Osteocyte (in vitro differentiated cells): Measurements from ENCODE around the gene PRDM16. TPM values are rescaled to one million over a fixed set of nuclear protein-coding genes. Genes with fewer than 3 reads are reported as not detected.

Experiments used
- DNase-seq: peaks from one replicate; pipeline ENCODE4 v3.0.0; 2021; ENCODE audit warnings: mixed read lengths; ENCODE audit not compliant: unreplicated experiment; ENCODE audit errors: extremely low spot score
- H3K27ac Mint-ChIP-seq: one replicate; pipeline ENCODE4 v1.8.0; 2021; ENCODE audit warnings: mild to moderate bottlenecking, mixed read lengths; ENCODE audit not compliant: unreplicated experiment
- H3K27me3 Mint-ChIP-seq: one replicate; pipeline ENCODE4 v1.8.0; 2021; ENCODE audit warnings: mixed read lengths; ENCODE audit not compliant: unreplicated experiment
- H3K36me3 Mint-ChIP-seq: one replicate; pipeline ENCODE4 v1.8.0; 2021; ENCODE audit warnings: mixed read lengths; ENCODE audit not compliant: unreplicated experiment
- H3K4me1 Mint-ChIP-seq: one replicate; pipeline ENCODE4 v1.8.0; 2021; ENCODE audit warnings: mixed read lengths; ENCODE audit not compliant: unreplicated experiment
- H3K4me3 Mint-ChIP-seq: one replicate; pipeline ENCODE4 v1.8.0; 2021; ENCODE audit warnings: mild to moderate bottlenecking, moderate library complexity, mixed read lengths; ENCODE audit not compliant: unreplicated experiment
- H3K9me3 Mint-ChIP-seq: one replicate; pipeline ENCODE4 v1.8.0; 2021; ENCODE audit warnings: mixed read lengths; ENCODE audit not compliant: unreplicated experiment
- CTCF ChIP-seq: fragments of 200-600 bp; sonication (generic); IDR thresholded peaks from 2 replicates; pipeline ENCODE4 v1.5.0; 2021; ENCODE audit warnings: antibody characterized with exemption, mild to moderate bottlenecking, moderate library complexity
- total RNA-seq: library from RNA; stranded (reverse); gene quantifications from 2 replicates; pipeline ENCODE4 v1.2.1, GENCODE V29; 2021

Gene PRDM16
- total RNA-seq, 1 donor from 2014 or later, result 7.1 TPM

GRCh38 chr1:3208819-3209200 is 139.8 kb downstream of the PRDM16 start:
- Mint-ChIP-seq H3K36me3 (no peaks in the 10 kb centered on the region), H3K9me3 (no peaks in the 10 kb centered on the region), H3K4me3 (no peak overlapping the region)

GRCh38 chr1:3209201-3209600 is 140.2 kb downstream of the PRDM16 start:
- no peak for DNase-seq
- H3K27me3 Mint-ChIP-seq, result no peaks in the 10 kb centered on the region
- H3K4me3 Mint-ChIP-seq, result no peak overlapping the region
- no peak for TF ChIP-seq CTCF
- H3K4me1 Mint-ChIP-seq, result no peaks in the 10 kb centered on the region
- H3K27ac Mint-ChIP-seq, result no peak overlapping the region
- H3K9me3 Mint-ChIP-seq, result no peaks in the 10 kb centered on the region
- no peaks in the 10 kb centered on the region for H3K36me3 Mint-ChIP-seq

More at GRCh38 chr1:3208819-3209200, 139.8 kb downstream of the PRDM16 start:
- H3K27ac Mint-ChIP-seq, result no peak overlapping the region
- no peak for TF ChIP-seq CTCF
- H3K27me3 Mint-ChIP-seq, result no peaks in the 10 kb centered on the region
- no peak for DNase-seq
- no peaks in the 10 kb centered on the region for H3K4me1 Mint-ChIP-seq

- Mint-ChIP-seq H3K36me3 (no peaks in the 10 kb centered on the region), H3K4me3 (no peak overlapping the region), H3K9me3 (no peaks in the 10 kb centered on the region), H3K4me1 (no peaks in the 10 kb centered on the region), H3K27ac (no peak overlapping the region), H3K27me3 (no peaks in the 10 kb centered on the region)
- no peak for DNase-seq
- TF ChIP-seq CTCF, result no peak
Measured at GRCh38 chr1:3211582-3212375, 142.8 kb downstream of the PRDM16 start.

- Mint-ChIP-seq H3K4me3 (no peak overlapping the region), H3K27me3 (peaks cover under 1% of the 10 kb centered on the region), H3K27ac (no peak overlapping the region), H3K36me3 (no peaks in the 10 kb centered on the region), H3K4me1 (no peaks in the 10 kb centered on the region), H3K9me3 (no peaks in the 10 kb centered on the region)
- no peak for TF ChIP-seq CTCF
- DNase-seq, result no peak
Measured at GRCh38 chr1:3212453-3213355, 143.7 kb downstream of the PRDM16 start.

GRCh38 chr1:3213730-3214129 is 144.7 kb downstream of the PRDM16 start:
- no peaks in the 10 kb centered on the region for H3K36me3 Mint-ChIP-seq
- no peak overlapping the region for H3K4me3 Mint-ChIP-seq
- H3K27me3 Mint-ChIP-seq, result peaks cover 8% of the 10 kb centered on the region
- H3K4me1 Mint-ChIP-seq, result peaks cover 3% of the 10 kb centered on the region
- H3K27ac Mint-ChIP-seq, result no peak overlapping the region
- no peak for DNase-seq
- no peaks in the 10 kb centered on the region for H3K9me3 Mint-ChIP-seq
- no peak for TF ChIP-seq CTCF
